Caco-2 (cell line): ENCODE measurements around the gene DMRT1. TPM values are rescaled to one million over a fixed set of nuclear protein-coding genes. Genes with fewer than 3 reads are reported as not detected.

Experiments
- BruUV-seq: library from RNA; stranded (reverse); fragments of 400-500 nt; replicated peaks from 2 replicates; lab custom pipeline; 2021; lab: Mats Ljungman, UMichigan
- CTCF ChIA-PET: fragments of 300-600 bp; sonication (Branson Sonifier 250); formaldehyde crosslinking; loops from one replicate; lab custom pipeline; 2022; ENCODE audit warnings: antibody characterized with exemption; lab: Charles Lee
- POLR2A ChIA-PET: fragments of 300-600 bp; sonication (Branson Sonifier 250); formaldehyde crosslinking; loops from one replicate; lab custom pipeline; 2022; ENCODE audit warnings: antibody characterized with exemption; lab: Charles Lee
- DNase-seq, 2 experiments: peaks; one replicate each; pipeline versions ENCODE4 v3.0.0 to v3.0.0-alpha.2; 2020 to 2022
- H3K27me3 ChIP-seq: replicated peaks from 2 replicates; pipeline ENCODE4 v1.6.0; 2011; ENCODE audit warnings: low read length; ENCODE audit not compliant: control insufficient read depth, insufficient read depth
- H3K36me3 ChIP-seq: 2 replicates; pipeline ENCODE4 v1.5.1; 2011; ENCODE audit warnings: low read length; ENCODE audit not compliant: control insufficient read depth, insufficient read depth
- H3K4me1 ChIP-seq: fragments of 250-450 bp; sonication (Bioruptor Pico); 2 replicates; pipeline ENCODE4 v1.5.1; 2020; ENCODE audit warnings: mild to moderate bottlenecking
- H3K4me3 ChIP-seq: 2 replicates; pipeline ENCODE4 v1.5.1; 2011; ENCODE audit warnings: low read depth, mild to moderate bottlenecking, control low read depth, low read length
- H3K9me3 ChIP-seq: fragments of 250-450 bp; sonication (Bioruptor Pico); 2 replicates; pipeline ENCODE4 v1.5.1; 2020; ENCODE audit warnings: mild to moderate bottlenecking, moderate library complexity
- H3K27ac Mint-ChIP-seq: one replicate; pipeline ENCODE4 v1.8.0; 2022; ENCODE audit warnings: mixed read lengths; ENCODE audit not compliant: unreplicated experiment
- H3K27me3 Mint-ChIP-seq: one replicate; pipeline ENCODE4 v1.8.0; 2022; ENCODE audit warnings: mixed read lengths; ENCODE audit not compliant: insufficient read depth, unreplicated experiment
- H3K36me3 Mint-ChIP-seq: one replicate; pipeline ENCODE4 v1.8.0; 2022; ENCODE audit warnings: mild to moderate bottlenecking, mixed read lengths; ENCODE audit not compliant: insufficient read depth, unreplicated experiment
- H3K4me1 Mint-ChIP-seq: one replicate; pipeline ENCODE4 v1.8.0; 2022; ENCODE audit warnings: low read depth, mixed read lengths; ENCODE audit not compliant: unreplicated experiment
- H3K4me3 Mint-ChIP-seq: one replicate; pipeline ENCODE4 v1.8.0; 2022; ENCODE audit warnings: mild to moderate bottlenecking, moderate library complexity, mixed read lengths; ENCODE audit not compliant: unreplicated experiment
- H3K9me3 Mint-ChIP-seq: one replicate; pipeline ENCODE4 v1.8.0; 2022; ENCODE audit warnings: mixed read lengths; ENCODE audit not compliant: unreplicated experiment
- CTCF ChIP-seq, 2 experiments: fragments of 200-600 bp in 1 of 2; IDR thresholded peaks; 1 replicate in 1 of 2; 2 replicates in 1 of 2; pipeline versions ENCODE4 v1.5.1 to v1.8.0; 2011 to 2022; ENCODE audit warnings: antibody characterized with exemption in 1 of 2, control low read depth in 1 of 2, inconsistent platforms in 1 of 2, low read depth in 1 of 2, low read length in 1 of 2, mild to moderate bottlenecking in 1 of 2, moderate library complexity in 1 of 2; ENCODE audit not compliant: insufficient read depth in 1 of 2, severe bottlenecking in 1 of 2, unreplicated experiment in 1 of 2
- intact Hi-C: fragments of 100-400 bp; cut with micrococcal nuclease; formaldehyde crosslinking; loops from one replicate; pipeline ENCODE4 v1.10.0; 2022; ENCODE audit not compliant: unreplicated experiment
- total RNA-seq: library from RNA; stranded (reverse); gene quantifications from 2 replicates; pipeline ENCODE4 v1.2.3, GENCODE V29; 2022

Gene DMRT1
- total RNA-seq, 1 experiment from 2014 or later, result not detected

DNA sequence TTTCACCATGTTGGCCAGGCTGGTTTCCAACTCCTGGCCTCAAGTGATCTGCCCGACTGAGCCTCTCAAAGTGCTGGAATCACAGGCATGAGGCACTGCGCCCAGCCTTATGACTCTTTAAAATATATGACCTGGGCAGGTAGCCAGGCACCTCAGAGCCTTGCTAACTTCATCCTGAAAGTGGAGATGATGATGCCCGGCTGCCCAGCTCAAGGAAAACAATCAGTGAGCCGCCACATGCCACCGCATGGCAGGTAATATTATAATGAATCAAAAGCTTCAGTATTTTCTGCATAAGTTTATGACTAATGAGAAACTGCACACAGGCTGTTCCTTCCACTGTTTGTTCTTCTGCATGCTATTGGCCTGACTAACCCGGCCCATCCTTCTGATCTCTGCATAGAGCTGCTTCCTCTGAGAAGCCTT, 30.4 kb upstream of the DMRT1 start:
- TF ChIP-seq CTCF (IDR thresholded peaks at IDR 0.05; ENCODE audit: insufficient read depth in 1 of 2, low read depth in 1 of 2, low read length in 1 of 2, severe bottlenecking in 1 of 2, unreplicated experiment in 1 of 2), result no peak
- H3K27me3 ChIP-seq, result no peaks in the 10 kb centered on the region
- DNase-seq, result no peak
- H3K9me3 Mint-ChIP-seq, result no peaks in the 10 kb centered on the region
- intact Hi-C loops, result loop anchor here (5.0 kb wide), 1 partner anchor 196 kb away; no protein-coding TSS in a partner anchor
- H3K4me1 Mint-ChIP-seq, result no peaks in the 10 kb centered on the region
- POLR2A ChIA-PET, result no interaction called here
- H3K27me3 Mint-ChIP-seq, result no peaks in the 10 kb centered on the region
- H3K4me3 ChIP-seq, result no peak overlapping the region
- H3K36me3 ChIP-seq, result no peaks in the 10 kb centered on the region
- no TSS peak for BruUV-seq
- CTCF ChIA-PET, result no interaction called here
- no peaks in the 10 kb centered on the region for H3K9me3 ChIP-seq
- no peaks in the 10 kb centered on the region for H3K36me3 Mint-ChIP-seq
- H3K4me3 Mint-ChIP-seq, result no peak overlapping the region
- no peaks in the 10 kb centered on the region for H3K4me1 ChIP-seq
- H3K27ac Mint-ChIP-seq, result no peak overlapping the region

GRCh38 chr9:818958-819357, 22.5 kb upstream of the DMRT1 start:
- H3K4me1 ChIP-seq, result no peaks in the 10 kb centered on the region
- no TSS peak for BruUV-seq
- POLR2A ChIA-PET, result no interaction called here
- H3K27me3 ChIP-seq, result no peaks in the 10 kb centered on the region
- no peak overlapping the region for H3K4me3 ChIP-seq
- Mint-ChIP-seq H3K4me1 (no peaks in the 10 kb centered on the region), H3K4me3 (no peak overlapping the region), H3K9me3 (no peaks in the 10 kb centered on the region), H3K27ac (no peak overlapping the region), H3K27me3 (peaks cover 2% of the 10 kb centered on the region), H3K36me3 (no peaks in the 10 kb centered on the region)
- CTCF ChIA-PET, result no interaction called here
- intact Hi-C loops, result no loop called here
- TF ChIP-seq CTCF (IDR thresholded peaks at IDR 0.05; ENCODE audit: insufficient read depth in 1 of 2, low read depth in 1 of 2, low read length in 1 of 2, severe bottlenecking in 1 of 2, unreplicated experiment in 1 of 2), result no peak
- no peak for DNase-seq
- no peaks in the 10 kb centered on the region for H3K9me3 ChIP-seq
- no peaks in the 10 kb centered on the region for H3K36me3 ChIP-seq

GRCh38 chr9:826500-827280, 14.8 kb upstream of the DMRT1 start:
- Histone ChIP-seq H3K36me3 (no peaks in the 10 kb centered on the region), H3K27me3 (no peaks in the 10 kb centered on the region), H3K9me3 (no peaks in the 10 kb centered on the region), H3K4me1 (no peaks in the 10 kb centered on the region), H3K4me3 (no peak overlapping the region)
- Mint-ChIP-seq H3K36me3 (no peaks in the 10 kb centered on the region), H3K9me3 (no peaks in the 10 kb centered on the region), H3K27me3 (no peaks in the 10 kb centered on the region), H3K4me1 (no peaks in the 10 kb centered on the region), H3K4me3 (no peak overlapping the region), H3K27ac (no peak overlapping the region)
- DNase-seq, result no peak
- CTCF ChIA-PET, result no interaction called here
- no TSS peak for BruUV-seq
- no peak for TF ChIP-seq CTCF (IDR thresholded peaks at IDR 0.05; ENCODE audit: insufficient read depth in 1 of 2, low read depth in 1 of 2, low read length in 1 of 2, severe bottlenecking in 1 of 2, unreplicated experiment in 1 of 2)
- intact Hi-C loops, result no loop called here
- POLR2A ChIA-PET, result no interaction called here
